GM23248 (cell line): ENCODE data around the gene KITLG.

Experiments used
- EZH2 ChIP-seq: fragments of 200-600 bp; sonication (generic); IDR thresholded peaks from 2 replicates; pipeline ENCODE4 v1.6.1; 2018; ENCODE audit warnings: antibody characterized with exemption, mild to moderate bottlenecking; ENCODE audit not compliant: insufficient read depth, poor library complexity, severe bottlenecking
- EZH2phosphoT487 ChIP-seq: fragments of 200-600 bp; sonication (generic); IDR thresholded peaks from 2 replicates; pipeline ENCODE4 v1.6.1; 2018; ENCODE audit warnings: antibody characterized with exemption, moderate library complexity, mild to moderate bottlenecking, low read depth; ENCODE audit not compliant: insufficient read depth

- no peak for TF ChIP-seq EZH2
- TF ChIP-seq EZH2phosphoT487 = no peak
Observed at GRCh38 chr12:88472775-88473174, 107.5 kb downstream of the KITLG start.
